Measurements from ENCODE around the gene CASTOR1.

The CASTOR1 gene

GRCh38 chr22:30251711-30252110, 37.6 kb downstream of the CASTOR1 start:
- H3K36me3 Mint-ChIP-seq: peaks cover 1% of the 10 kb centered on the region
- H3K27ac Mint-ChIP-seq: no peak overlapping the region
- DNase-seq: no peak
- CTCF ChIA-PET: interaction anchor here (1.5 to 1.7 kb wide), 2 partner anchors 14 to 143 kb away, joined by 3 to 9 read pairs; no protein-coding TSS in a partner anchor
- H3K9me3 Mint-ChIP-seq: no peaks in the 10 kb centered on the region
- no peak overlapping the region for H3K4me3 Mint-ChIP-seq
- H3K27me3 Mint-ChIP-seq: no peaks in the 10 kb centered on the region
- peaks cover 74% of the 10 kb centered on the region for H3K4me1 Mint-ChIP-seq

- Mint-ChIP-seq H3K9me3 (no peaks in the 10 kb centered on the region), H3K4me1 (peaks cover 69% of the 10 kb centered on the region), H3K27me3 (no peaks in the 10 kb centered on the region), H3K4me3 (no peak overlapping the region), H3K36me3 (peaks cover 5% of the 10 kb centered on the region), H3K27ac (no peak overlapping the region)
- CTCF ChIA-PET: interaction anchor here (0.6 to 1.7 kb wide), 3 partner anchors 37 to 142 kb away, joined by 3 to 9 read pairs (median 5); no protein-coding TSS in a partner anchor
- DNase-seq: no peak
These were observed 38.5 kb downstream of the CASTOR1 start for GRCh38 chr22:30250661-30251267.

GRCh38 chr22:30250039-30250565, 39.2 kb downstream of the CASTOR1 start:
- Mint-ChIP-seq H3K27ac (no peak overlapping the region), H3K9me3 (no peaks in the 10 kb centered on the region), H3K4me3 (no peak overlapping the region), H3K27me3 (no peaks in the 10 kb centered on the region), H3K4me1 (peaks cover 69% of the 10 kb centered on the region), H3K36me3 (peaks cover 10% of the 10 kb centered on the region)
- CTCF ChIA-PET: interaction anchor here (1.3 to 1.7 kb wide), 2 partner anchors 134 to 141 kb away, joined by 5 to 9 read pairs; no protein-coding TSS in a partner anchor
- DNase-seq: no peak

GRCh38 chr22:30249049-30250038, 40.0 kb downstream of the CASTOR1 start:
- H3K27ac Mint-ChIP-seq: no peak overlapping the region
- CTCF ChIA-PET: interaction anchor here (1.2 to 1.8 kb wide), 3 partner anchors 133 to 141 kb away, joined by 5 read pairs; no protein-coding TSS in a partner anchor
- peaks cover 17% of the 10 kb centered on the region for H3K36me3 Mint-ChIP-seq
- DNase-seq: no peak
- no peaks in the 10 kb centered on the region for H3K27me3 Mint-ChIP-seq
- no peak overlapping the region for H3K4me3 Mint-ChIP-seq
- H3K9me3 Mint-ChIP-seq: no peaks in the 10 kb centered on the region
- peaks cover 74% of the 10 kb centered on the region for H3K4me1 Mint-ChIP-seq

GRCh38 chr22:30248484-30248883, 40.8 kb downstream of the CASTOR1 start:
- Mint-ChIP-seq H3K9me3 (no peaks in the 10 kb centered on the region), H3K36me3 (peaks cover 26% of the 10 kb centered on the region), H3K4me1 (peaks cover 80% of the 10 kb centered on the region), H3K27me3 (no peaks in the 10 kb centered on the region), H3K4me3 (peak overlapping the region; percentile 53), H3K27ac (peak overlapping the region; percentile 66)
- DNase-seq: no peak
- CTCF ChIA-PET: interaction anchor here (1.2 to 1.8 kb wide), 2 partner anchors 139 to 140 kb away, joined by 5 read pairs; no protein-coding TSS in a partner anchor

GRCh38 chr22:30247974-30248373, 41.3 kb downstream of the CASTOR1 start:
- no peak for DNase-seq
- H3K36me3 Mint-ChIP-seq: peaks cover 31% of the 10 kb centered on the region
- H3K4me1 Mint-ChIP-seq: peaks cover 80% of the 10 kb centered on the region
- no peaks in the 10 kb centered on the region for H3K27me3 Mint-ChIP-seq
- H3K27ac Mint-ChIP-seq: peak overlapping the region; percentile 91
- H3K9me3 Mint-ChIP-seq: no peaks in the 10 kb centered on the region
- peak overlapping the region; percentile 100 for H3K4me3 Mint-ChIP-seq
- CTCF ChIA-PET: interaction anchor here (1.2 to 1.8 kb wide), 2 partner anchors 139 to 140 kb away, joined by 5 read pairs; no protein-coding TSS in a partner anchor

- DNase-seq: no peak
- H3K4me3 Mint-ChIP-seq: peak overlapping the region; percentile 100
- CTCF ChIA-PET: no interaction called here
- H3K4me1 Mint-ChIP-seq: peaks cover 80% of the 10 kb centered on the region
- peak overlapping the region; percentile 91 for H3K27ac Mint-ChIP-seq
- H3K36me3 Mint-ChIP-seq: peaks cover 35% of the 10 kb centered on the region
- no peaks in the 10 kb centered on the region for H3K9me3 Mint-ChIP-seq
- H3K27me3 Mint-ChIP-seq: no peaks in the 10 kb centered on the region
These were observed 41.7 kb downstream of the CASTOR1 start for GRCh38 chr22:30247561-30247960.

- Mint-ChIP-seq H3K36me3 (peaks cover 39% of the 10 kb centered on the region), H3K4me1 (peaks cover 80% of the 10 kb centered on the region), H3K27me3 (no peaks in the 10 kb centered on the region), H3K27ac (peak overlapping the region; percentile 91), H3K4me3 (peak overlapping the region; percentile 100), H3K9me3 (no peaks in the 10 kb centered on the region)
- peak; percentile 41 for DNase-seq
- CTCF ChIA-PET: no interaction called here
These were observed 42.4 kb downstream of the CASTOR1 start for GRCh38 chr22:30246814-30247376.

GRCh38 chr22:30245985-30246813, 43.1 kb downstream of the CASTOR1 start, which contains the start of gene LIF:
Gene LIF, minus strand, starts transcription at chr22:30246759. Its CDS starts 64 bp downstream, at chr22:30246695.
- Mint-ChIP-seq H3K36me3 (peaks cover 42% of the 10 kb centered on the region), H3K27ac (peak within 1 kb of the TSS; percentile 96), H3K4me3 (peak within 1 kb of the TSS; percentile 100), H3K9me3 (no peaks in the 10 kb centered on the region), H3K4me1 (peaks cover 81% of the 10 kb centered on the region), H3K27me3 (no peaks in the 10 kb centered on the region)
- peak; percentile 73 for DNase-seq
- CTCF ChIA-PET: interaction anchor here (0.6 to 1.5 kb wide), 3 partner anchors 18 to 137 kb away, joined by 3 to 5 read pairs (median 3); no protein-coding TSS in a partner anchor

- Mint-ChIP-seq H3K9me3 (no peaks in the 10 kb centered on the region), H3K27me3 (no peaks in the 10 kb centered on the region), H3K4me3 (peak overlapping the region; percentile 100), H3K36me3 (peaks cover 50% of the 10 kb centered on the region), H3K4me1 (peaks cover 88% of the 10 kb centered on the region), H3K27ac (peak overlapping the region; percentile 96)
- peak; percentile 59 for DNase-seq
- CTCF ChIA-PET: interaction anchor here (0.6 to 2.8 kb wide), 4 partner anchors 17 to 136 kb away, joined by 3 to 8 read pairs (median 4); no protein-coding TSS in a partner anchor
These were observed 43.9 kb downstream of the CASTOR1 start for GRCh38 chr22:30245181-30245984.

- H3K27ac Mint-ChIP-seq: peak overlapping the region; percentile 96
- no peaks in the 10 kb centered on the region for H3K9me3 Mint-ChIP-seq
- H3K4me1 Mint-ChIP-seq: peaks cover 82% of the 10 kb centered on the region
- no peak for DNase-seq
- H3K4me3 Mint-ChIP-seq: peak overlapping the region; percentile 100
- no peaks in the 10 kb centered on the region for H3K27me3 Mint-ChIP-seq
- H3K36me3 Mint-ChIP-seq: peaks cover 51% of the 10 kb centered on the region
- CTCF ChIA-PET: interaction anchor here (1.2 to 2.8 kb wide), 2 partner anchors 11 to 66 kb away, joined by 3 to 8 read pairs; no protein-coding TSS in a partner anchor
These were observed 44.7 kb downstream of the CASTOR1 start for GRCh38 chr22:30244641-30245040.

GRCh38 chr22:30244066-30244465, 45.2 kb downstream of the CASTOR1 start:
- no peaks in the 10 kb centered on the region for H3K9me3 Mint-ChIP-seq
- CTCF ChIA-PET: interaction anchor here (0.8 to 2.8 kb wide), 4 partner anchors 11 to 136 kb away, joined by 3 to 8 read pairs (median 4); no protein-coding TSS in a partner anchor
- DNase-seq: no peak
- H3K27me3 Mint-ChIP-seq: no peaks in the 10 kb centered on the region
- H3K4me3 Mint-ChIP-seq: peak overlapping the region; percentile 100
- H3K4me1 Mint-ChIP-seq: peaks cover 82% of the 10 kb centered on the region
- H3K36me3 Mint-ChIP-seq: peaks cover 53% of the 10 kb centered on the region
- H3K27ac Mint-ChIP-seq: peak overlapping the region; percentile 96
